A673 (cell line): ENCODE results near the gene RAP1GAP.

Experiments used
- CTCF ChIP-seq: fragments of 300-800, 200-600 bp; sonication (generic); conservative IDR thresholded peaks from 2 replicates; pipeline ENCODE4 v1.5.1; 2017; ENCODE audit warnings: low read depth, mild to moderate bottlenecking, antibody characterized with exemption, low read length, moderate library complexity, mixed read lengths
- EZH2 ChIP-seq: fragments of 200-600 bp; sonication (generic); IDR thresholded peaks from 2 replicates; pipeline ENCODE4 v1.6.1; 2017; ENCODE audit warnings: borderline replicate concordance, low read depth, mild to moderate bottlenecking, mixed read lengths, antibody characterized with exemption, low read length; ENCODE audit not compliant: poor library complexity, severe bottlenecking

GRCh38 chr1:21639594-21640041 lies 29.5 kb downstream of the RAP1GAP start:
- TF ChIP-seq EZH2, result no peak
- TF ChIP-seq CTCF, result no peak
